Activated CD4-positive, alpha-beta T cell treated with anti-CD3 and anti-CD28 coated beads, Interleukin-2, amount 10 ng/mL, durations not matched to agents 24 days and 14 days (primary cell): ENCODE measurements around the gene NOS2. TPM values are rescaled to one million over a fixed set of nuclear protein-coding genes. Genes with fewer than 3 reads are reported as not detected.
"Not testable (repeated sequence)": the region's sequence is repeated elsewhere in the genome, so short reads cannot be mapped to it uniquely, and the experiment has no call there.

ENCODE experiments used
- DNase-seq: peaks from one replicate; pipeline ENCODE4 v3.0.0; 2022
- H3K27ac Mint-ChIP-seq: one replicate; pipeline ENCODE4 v1.8.0; 2022; ENCODE audit warnings: mild to moderate bottlenecking, mixed read lengths
- H3K27me3 Mint-ChIP-seq: one replicate; pipeline ENCODE4 v1.8.0; 2022; ENCODE audit warnings: mixed read lengths
- H3K36me3 Mint-ChIP-seq: one replicate; pipeline ENCODE4 v1.8.0; 2022; ENCODE audit warnings: low read depth, mild to moderate bottlenecking, mixed read lengths
- H3K4me1 Mint-ChIP-seq: one replicate; pipeline ENCODE4 v1.8.0; 2021; ENCODE audit warnings: mixed read lengths
- H3K4me3 Mint-ChIP-seq: one replicate; pipeline ENCODE4 v1.8.0; 2022; ENCODE audit warnings: mild to moderate bottlenecking, moderate library complexity, mixed read lengths
- H3K9me3 Mint-ChIP-seq: one replicate; pipeline ENCODE4 v1.8.0; 2021; ENCODE audit warnings: mixed read lengths
- intact Hi-C: fragments of 100-400 bp; cut with micrococcal nuclease; formaldehyde crosslinking; loops from one replicate; pipeline ENCODE4 v1.15.1; 2023
- total RNA-seq: library from RNA; stranded (reverse); gene quantifications from 2 replicates; pipeline ENCODE4 v1.2.3, GENCODE V29; 2022

The NOS2 gene
- total RNA-seq, 1 donor from 2014 or later: not detected

- no peaks in the 10 kb centered on the region for H3K27me3 Mint-ChIP-seq
- no peaks in the 10 kb centered on the region for H3K36me3 Mint-ChIP-seq
- DNase-seq: no peak
- intact Hi-C loops: no loop called here
- no peaks in the 10 kb centered on the region for H3K9me3 Mint-ChIP-seq
- no peaks in the 10 kb centered on the region for H3K4me1 Mint-ChIP-seq
- H3K4me3 Mint-ChIP-seq: no peak overlapping the region
- no peak overlapping the region for H3K27ac Mint-ChIP-seq
Observed at GRCh38 chr17:27751166-27751565, 49.2 kb downstream of the NOS2 start.

- H3K4me1 Mint-ChIP-seq, H3K27ac Mint-ChIP-seq, H3K36me3 Mint-ChIP-seq, H3K9me3 Mint-ChIP-seq, DNase-seq, H3K4me3 Mint-ChIP-seq, H3K27me3 Mint-ChIP-seq, intact Hi-C loops: not testable (repeated sequence)
Observed at GRCh38 chr17:27749562-27750150, 50.7 kb downstream of the NOS2 start.

- Mint-ChIP-seq H3K9me3 (no peaks in the 10 kb centered on the region), H3K4me1 (no peaks in the 10 kb centered on the region), H3K27ac (no peak overlapping the region), H3K36me3 (no peaks in the 10 kb centered on the region), H3K4me3 (no peak overlapping the region), H3K27me3 (no peaks in the 10 kb centered on the region)
- intact Hi-C loops: no loop called here
- no peak for DNase-seq
Observed at GRCh38 chr17:27748360-27748825, 51.9 kb downstream of the NOS2 start.

GRCh38 chr17:27747462-27748359 lies 52.6 kb downstream of the NOS2 start:
- Mint-ChIP-seq H3K4me1 (no peaks in the 10 kb centered on the region), H3K27ac (no peak overlapping the region), H3K9me3 (no peaks in the 10 kb centered on the region), H3K36me3 (no peaks in the 10 kb centered on the region), H3K27me3 (no peaks in the 10 kb centered on the region), H3K4me3 (no peak overlapping the region)
- intact Hi-C loops: no loop called here
- no peak for DNase-seq

GRCh38 chr17:27746881-27747280 lies 53.4 kb downstream of the NOS2 start:
- Mint-ChIP-seq H3K4me3 (no peak overlapping the region), H3K27ac (no peak overlapping the region), H3K4me1 (no peaks in the 10 kb centered on the region), H3K9me3 (no peaks in the 10 kb centered on the region), H3K27me3 (no peaks in the 10 kb centered on the region), H3K36me3 (no peaks in the 10 kb centered on the region)
- intact Hi-C loops: no loop called here
- DNase-seq: no peak

- H3K27ac Mint-ChIP-seq, intact Hi-C loops, H3K4me1 Mint-ChIP-seq, H3K36me3 Mint-ChIP-seq, DNase-seq, H3K9me3 Mint-ChIP-seq, H3K27me3 Mint-ChIP-seq, H3K4me3 Mint-ChIP-seq: not testable (repeated sequence)
Observed at GRCh38 chr17:27746320-27746719, 54.0 kb downstream of the NOS2 start.

- intact Hi-C loops, H3K27me3 Mint-ChIP-seq, H3K4me1 Mint-ChIP-seq, H3K4me3 Mint-ChIP-seq, H3K36me3 Mint-ChIP-seq, DNase-seq, H3K9me3 Mint-ChIP-seq, H3K27ac Mint-ChIP-seq: not testable (repeated sequence)
Observed at GRCh38 chr17:27745207-27745830, 55.0 kb downstream of the NOS2 start.

GRCh38 chr17:27743281-27743885 lies 56.9 kb downstream of the NOS2 start:
- H3K4me3 Mint-ChIP-seq: no peak overlapping the region
- intact Hi-C loops: no loop called here
- H3K27ac Mint-ChIP-seq: no peak overlapping the region
- no peak for DNase-seq
- H3K27me3 Mint-ChIP-seq: no peaks in the 10 kb centered on the region
- no peaks in the 10 kb centered on the region for H3K9me3 Mint-ChIP-seq
- H3K4me1 Mint-ChIP-seq: no peaks in the 10 kb centered on the region
- no peaks in the 10 kb centered on the region for H3K36me3 Mint-ChIP-seq

GRCh38 chr17:27741971-27742575 lies 58.3 kb downstream of the NOS2 start:
- no peak overlapping the region for H3K4me3 Mint-ChIP-seq
- no peak overlapping the region for H3K27ac Mint-ChIP-seq
- H3K36me3 Mint-ChIP-seq: no peaks in the 10 kb centered on the region
- no peaks in the 10 kb centered on the region for H3K9me3 Mint-ChIP-seq
- DNase-seq: no peak
- intact Hi-C loops: no loop called here
- no peaks in the 10 kb centered on the region for H3K4me1 Mint-ChIP-seq
- peaks cover 5% of the 10 kb centered on the region for H3K27me3 Mint-ChIP-seq

- DNase-seq: no peak
- H3K27ac Mint-ChIP-seq: no peak overlapping the region
- H3K4me1 Mint-ChIP-seq: no peaks in the 10 kb centered on the region
- no peak overlapping the region for H3K4me3 Mint-ChIP-seq
- H3K27me3 Mint-ChIP-seq: peaks cover 5% of the 10 kb centered on the region
- no peaks in the 10 kb centered on the region for H3K9me3 Mint-ChIP-seq
- intact Hi-C loops: no loop called here
- no peaks in the 10 kb centered on the region for H3K36me3 Mint-ChIP-seq
Observed at GRCh38 chr17:27741361-27741861, 58.9 kb downstream of the NOS2 start.

GRCh38 chr17:27740541-27740940 lies 59.8 kb downstream of the NOS2 start:
- H3K27me3 Mint-ChIP-seq, H3K9me3 Mint-ChIP-seq, H3K4me1 Mint-ChIP-seq, intact Hi-C loops, DNase-seq, H3K4me3 Mint-ChIP-seq, H3K36me3 Mint-ChIP-seq, H3K27ac Mint-ChIP-seq: not testable (repeated sequence)

- Mint-ChIP-seq H3K27me3 (peaks cover 35% of the 10 kb centered on the region), H3K4me1 (no peaks in the 10 kb centered on the region), H3K9me3 (no peaks in the 10 kb centered on the region), H3K4me3 (no peak overlapping the region), H3K27ac (no peak overlapping the region), H3K36me3 (no peaks in the 10 kb centered on the region)
- intact Hi-C loops: no loop called here
- DNase-seq: no peak
Observed at GRCh38 chr17:27733773-27734172, 66.6 kb downstream of the NOS2 start.

GRCh38 chr17:27732746-27733145 lies 67.6 kb downstream of the NOS2 start:
- H3K36me3 Mint-ChIP-seq, intact Hi-C loops, DNase-seq, H3K4me1 Mint-ChIP-seq, H3K4me3 Mint-ChIP-seq, H3K9me3 Mint-ChIP-seq, H3K27ac Mint-ChIP-seq: not testable (repeated sequence)
- H3K27me3 Mint-ChIP-seq: peaks cover 34% of the 10 kb centered on the region
